ENCODE results near the gene UCKL1.

GRCh38 chr20:63911176-63911575 is 45.0 kb downstream of the UCKL1 start:
- TF ChIP-seq, protein P1, sequence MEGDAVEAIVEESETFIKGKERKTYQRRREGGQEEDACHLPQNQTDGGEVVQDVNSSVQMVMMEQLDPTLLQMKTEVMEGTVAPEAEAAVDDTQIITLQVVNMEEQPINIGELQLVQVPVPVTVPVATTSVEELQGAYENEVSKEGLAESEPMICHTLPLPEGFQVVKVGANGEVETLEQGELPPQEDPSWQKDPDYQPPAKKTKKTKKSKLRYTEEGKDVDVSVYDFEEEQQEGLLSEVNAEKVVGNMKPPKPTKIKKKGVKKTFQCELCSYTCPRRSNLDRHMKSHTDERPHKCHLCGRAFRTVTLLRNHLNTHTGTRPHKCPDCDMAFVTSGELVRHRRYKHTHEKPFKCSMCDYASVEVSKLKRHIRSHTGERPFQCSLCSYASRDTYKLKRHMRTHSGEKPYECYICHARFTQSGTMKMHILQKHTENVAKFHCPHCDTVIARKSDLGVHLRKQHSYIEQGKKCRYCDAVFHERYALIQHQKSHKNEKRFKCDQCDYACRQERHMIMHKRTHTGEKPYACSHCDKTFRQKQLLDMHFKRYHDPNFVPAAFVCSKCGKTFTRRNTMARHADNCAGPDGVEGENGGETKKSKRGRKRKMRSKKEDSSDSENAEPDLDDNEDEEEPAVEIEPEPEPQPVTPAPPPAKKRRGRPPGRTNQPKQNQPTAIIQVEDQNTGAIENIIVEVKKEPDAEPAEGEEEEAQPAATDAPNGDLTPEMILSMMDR (IDR thresholded peaks at IDR 0.05; ENCODE audit: insufficient read depth, low read length, poor library complexity, severe bottlenecking) = no peak
- no peak for TF ChIP-seq EZH2phosphoT487 (conservative IDR thresholded peaks at IDR 0.05; ENCODE audit: low read length)
